Erythroblast (primary cell): ENCODE data around the gene RNF166.

Experiments used
- GATA1 ChIP-seq: IDR thresholded peaks from 2 replicates; pipeline ENCODE4 v1.6.1; 2011; ENCODE audit warnings: low read depth, mild to moderate bottlenecking, control low read depth, low read length, moderate library complexity
- POLR2A ChIP-seq: IDR thresholded peaks from 2 replicates; pipeline ENCODE4 v1.6.1; 2011; ENCODE audit warnings: mild to moderate bottlenecking, low read length

DNA sequence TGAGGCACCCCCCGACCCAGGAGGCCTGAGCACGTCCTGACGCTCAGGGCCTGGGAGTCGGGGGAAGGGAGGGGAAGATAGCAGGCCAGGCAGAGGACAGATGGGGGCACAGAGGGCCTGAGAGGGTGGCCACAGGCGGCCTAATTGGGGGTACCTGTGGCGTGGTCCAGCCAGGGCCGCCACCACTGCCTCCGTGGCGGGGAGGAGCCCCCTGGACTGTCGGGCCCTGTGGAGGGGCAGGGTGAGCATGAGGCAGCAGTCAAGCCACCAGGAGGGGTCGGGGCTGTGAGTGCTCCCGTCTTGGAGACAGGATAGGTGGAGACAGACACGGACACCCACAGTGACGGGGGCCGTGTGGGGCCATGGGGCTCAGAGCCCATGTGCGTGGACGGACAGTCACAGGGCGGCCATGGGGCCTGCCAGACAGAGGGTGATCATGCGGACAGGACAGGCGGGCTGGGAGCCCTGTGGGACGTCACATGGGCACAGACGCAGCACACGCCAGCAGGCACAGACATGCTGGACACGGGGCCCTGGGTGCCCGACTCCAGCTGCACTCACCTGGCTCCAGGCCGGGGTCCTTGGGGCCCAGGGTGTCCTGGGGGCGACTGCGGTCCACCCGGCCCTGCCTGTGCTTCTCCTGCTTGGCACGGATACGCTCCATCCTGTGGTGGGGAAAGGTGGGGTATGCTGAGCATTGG is 18.8 kb upstream of the RNF166 start:
- TF ChIP-seq POLR2A (no peak), GATA1 (no peak)
